Measurements from ENCODE around the gene SPAG8. TPM values are rescaled to one million over a fixed set of nuclear protein-coding genes. Genes with fewer than 3 reads are reported as not detected.

SPAG8 gene
- total and polyA plus RNA-seq, 2 experiments from 2014 or later = 0.45 TPM

DNA sequence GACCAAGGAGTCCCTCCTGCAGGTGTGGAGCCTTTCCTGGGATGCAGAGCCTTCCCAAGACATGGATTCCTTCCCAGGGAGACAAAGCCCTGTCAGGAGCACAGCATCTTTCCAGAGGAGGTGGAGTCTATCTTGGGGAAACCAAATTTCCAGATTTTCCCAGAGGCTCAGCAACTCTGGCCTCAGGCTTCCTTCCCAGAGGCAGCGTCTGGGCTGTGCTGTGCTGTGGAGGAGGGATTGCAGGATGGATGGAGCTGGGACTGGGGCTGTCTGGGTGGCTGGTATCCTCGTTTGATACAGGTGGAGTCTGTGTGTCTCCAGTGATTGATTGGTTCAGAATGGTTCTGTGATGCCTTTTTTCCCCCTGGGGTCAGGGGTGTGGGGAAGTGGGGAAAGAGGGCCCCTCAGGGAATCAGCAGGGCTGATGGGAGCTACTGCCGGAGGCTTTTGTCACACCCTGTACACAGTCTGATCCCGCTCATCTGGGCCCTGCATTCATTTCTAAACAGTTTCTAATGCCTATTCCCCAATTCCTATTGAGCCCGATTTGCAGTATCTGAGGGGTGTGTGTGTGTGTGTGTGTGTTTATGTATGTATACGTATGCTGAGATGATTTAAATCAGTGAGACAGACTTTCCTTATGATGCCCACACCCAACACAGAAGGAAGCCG lies 42.2 kb upstream of the SPAG8 start:
- no peak overlapping the region for H3K27ac Mint-ChIP-seq
- TF ChIP-seq ETS1 (IDR thresholded peaks at IDR 0.05) (no peak), CREB1 (CRISPR knock-in tag; IDR thresholded peaks at IDR 0.05; ENCODE audit: low read depth) (no peak), STAT1 (IDR thresholded peaks at IDR 0.05; ENCODE audit: unreplicated experiment) (no peak), EZH2phosphoT487 (IDR thresholded peaks at IDR 0.05; ENCODE audit: unreplicated experiment) (no peak), NANOG (IDR thresholded peaks at IDR 0.05; ENCODE audit: borderline replicate concordance) (no peak), ZNF114 (CRISPR knock-in tag; IDR thresholded peaks at IDR 0.05) (no peak), POLR2AphosphoS5 (IDR thresholded peaks at IDR 0.05; ENCODE audit: low read depth) (no peak), ZNF331 (CRISPR knock-in tag; IDR thresholded peaks at IDR 0.05; ENCODE audit: low read depth) (no peak), JUNB (IDR thresholded peaks at IDR 0.05; ENCODE audit: unreplicated experiment) (no peak), EZH2 (IDR thresholded peaks at IDR 0.05; ENCODE audit: low read depth, unreplicated experiment) (no peak)
- TF ChIP-seq, protein P1, sequence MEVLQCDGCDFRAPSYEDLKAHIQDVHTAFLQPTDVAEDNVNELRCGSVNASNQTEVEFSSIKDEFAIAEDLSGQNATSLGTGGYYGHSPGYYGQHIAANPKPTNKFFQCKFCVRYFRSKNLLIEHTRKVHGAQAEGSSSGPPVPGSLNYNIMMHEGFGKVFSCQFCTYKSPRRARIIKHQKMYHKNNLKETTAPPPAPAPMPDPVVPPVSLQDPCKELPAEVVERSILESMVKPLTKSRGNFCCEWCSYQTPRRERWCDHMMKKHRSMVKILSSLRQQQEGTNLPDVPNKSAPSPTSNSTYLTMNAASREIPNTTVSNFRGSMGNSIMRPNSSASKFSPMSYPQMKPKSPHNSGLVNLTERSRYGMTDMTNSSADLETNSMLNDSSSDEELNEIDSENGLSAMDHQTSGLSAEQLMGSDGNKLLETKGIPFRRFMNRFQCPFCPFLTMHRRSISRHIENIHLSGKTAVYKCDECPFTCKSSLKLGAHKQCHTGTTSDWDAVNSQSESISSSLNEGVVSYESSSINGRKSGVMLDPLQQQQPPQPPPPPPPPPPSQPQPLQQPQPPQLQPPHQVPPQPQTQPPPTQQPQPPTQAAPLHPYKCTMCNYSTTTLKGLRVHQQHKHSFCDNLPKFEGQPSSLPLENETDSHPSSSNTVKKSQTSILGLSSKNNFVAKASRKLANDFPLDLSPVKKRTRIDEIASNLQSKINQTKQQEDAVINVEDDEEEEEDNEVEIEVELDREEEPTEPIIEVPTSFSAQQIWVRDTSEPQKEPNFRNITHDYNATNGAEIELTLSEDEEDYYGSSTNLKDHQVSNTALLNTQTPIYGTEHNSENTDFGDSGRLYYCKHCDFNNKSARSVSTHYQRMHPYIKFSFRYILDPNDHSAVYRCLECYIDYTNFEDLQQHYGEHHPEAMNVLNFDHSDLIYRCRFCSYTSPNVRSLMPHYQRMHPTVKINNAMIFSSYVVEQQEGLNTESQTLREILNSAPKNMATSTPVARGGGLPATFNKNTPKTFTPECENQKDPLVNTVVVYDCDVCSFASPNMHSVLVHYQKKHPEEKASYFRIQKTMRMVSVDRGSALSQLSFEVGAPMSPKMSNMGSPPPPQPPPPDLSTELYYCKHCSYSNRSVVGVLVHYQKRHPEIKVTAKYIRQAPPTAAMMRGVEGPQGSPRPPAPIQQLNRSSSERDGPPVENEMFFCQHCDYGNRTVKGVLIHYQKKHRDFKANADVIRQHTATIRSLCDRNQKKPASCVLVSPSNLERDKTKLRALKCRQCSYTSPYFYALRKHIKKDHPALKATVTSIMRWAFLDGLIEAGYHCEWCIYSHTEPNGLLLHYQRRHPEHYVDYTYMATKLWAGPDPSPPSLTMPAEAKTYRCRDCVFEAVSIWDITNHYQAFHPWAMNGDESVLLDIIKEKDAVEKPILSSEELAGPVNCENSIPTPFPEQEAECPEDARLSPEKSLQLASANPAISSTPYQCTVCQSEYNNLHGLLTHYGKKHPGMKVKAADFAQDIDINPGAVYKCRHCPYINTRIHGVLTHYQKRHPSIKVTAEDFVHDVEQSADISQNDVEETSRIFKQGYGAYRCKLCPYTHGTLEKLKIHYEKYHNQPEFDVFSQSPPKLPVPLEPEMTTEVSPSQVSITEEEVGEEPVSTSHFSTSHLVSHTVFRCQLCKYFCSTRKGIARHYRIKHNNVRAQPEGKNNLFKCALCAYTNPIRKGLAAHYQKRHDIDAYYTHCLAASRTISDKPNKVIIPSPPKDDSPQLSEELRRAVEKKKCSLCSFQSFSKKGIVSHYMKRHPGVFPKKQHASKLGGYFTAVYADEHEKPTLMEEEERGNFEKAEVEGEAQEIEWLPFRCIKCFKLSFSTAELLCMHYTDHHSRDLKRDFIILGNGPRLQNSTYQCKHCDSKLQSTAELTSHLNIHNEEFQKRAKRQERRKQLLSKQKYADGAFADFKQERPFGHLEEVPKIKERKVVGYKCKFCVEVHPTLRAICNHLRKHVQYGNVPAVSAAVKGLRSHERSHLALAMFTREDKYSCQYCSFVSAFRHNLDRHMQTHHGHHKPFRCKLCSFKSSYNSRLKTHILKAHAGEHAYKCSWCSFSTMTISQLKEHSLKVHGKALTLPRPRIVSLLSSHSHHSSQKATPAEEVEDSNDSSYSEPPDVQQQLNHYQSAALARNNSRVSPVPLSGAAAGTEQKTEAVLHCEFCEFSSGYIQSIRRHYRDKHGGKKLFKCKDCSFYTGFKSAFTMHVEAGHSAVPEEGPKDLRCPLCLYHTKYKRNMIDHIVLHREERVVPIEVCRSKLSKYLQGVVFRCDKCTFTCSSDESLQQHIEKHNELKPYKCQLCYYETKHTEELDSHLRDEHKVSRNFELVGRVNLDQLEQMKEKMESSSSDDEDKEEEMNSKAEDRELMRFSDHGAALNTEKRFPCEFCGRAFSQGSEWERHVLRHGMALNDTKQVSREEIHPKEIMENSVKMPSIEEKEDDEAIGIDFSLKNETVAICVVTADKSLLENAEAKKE (CRISPR knock-in tag; IDR thresholded peaks at IDR 0.05) = no peak
- TF ChIP-seq, protein P2, sequence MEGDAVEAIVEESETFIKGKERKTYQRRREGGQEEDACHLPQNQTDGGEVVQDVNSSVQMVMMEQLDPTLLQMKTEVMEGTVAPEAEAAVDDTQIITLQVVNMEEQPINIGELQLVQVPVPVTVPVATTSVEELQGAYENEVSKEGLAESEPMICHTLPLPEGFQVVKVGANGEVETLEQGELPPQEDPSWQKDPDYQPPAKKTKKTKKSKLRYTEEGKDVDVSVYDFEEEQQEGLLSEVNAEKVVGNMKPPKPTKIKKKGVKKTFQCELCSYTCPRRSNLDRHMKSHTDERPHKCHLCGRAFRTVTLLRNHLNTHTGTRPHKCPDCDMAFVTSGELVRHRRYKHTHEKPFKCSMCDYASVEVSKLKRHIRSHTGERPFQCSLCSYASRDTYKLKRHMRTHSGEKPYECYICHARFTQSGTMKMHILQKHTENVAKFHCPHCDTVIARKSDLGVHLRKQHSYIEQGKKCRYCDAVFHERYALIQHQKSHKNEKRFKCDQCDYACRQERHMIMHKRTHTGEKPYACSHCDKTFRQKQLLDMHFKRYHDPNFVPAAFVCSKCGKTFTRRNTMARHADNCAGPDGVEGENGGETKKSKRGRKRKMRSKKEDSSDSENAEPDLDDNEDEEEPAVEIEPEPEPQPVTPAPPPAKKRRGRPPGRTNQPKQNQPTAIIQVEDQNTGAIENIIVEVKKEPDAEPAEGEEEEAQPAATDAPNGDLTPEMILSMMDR (conservative IDR thresholded peaks at IDR 0.05; ENCODE audit: low read depth in 2 of 2) = no peak
- TF ChIP-seq, protein P3, sequence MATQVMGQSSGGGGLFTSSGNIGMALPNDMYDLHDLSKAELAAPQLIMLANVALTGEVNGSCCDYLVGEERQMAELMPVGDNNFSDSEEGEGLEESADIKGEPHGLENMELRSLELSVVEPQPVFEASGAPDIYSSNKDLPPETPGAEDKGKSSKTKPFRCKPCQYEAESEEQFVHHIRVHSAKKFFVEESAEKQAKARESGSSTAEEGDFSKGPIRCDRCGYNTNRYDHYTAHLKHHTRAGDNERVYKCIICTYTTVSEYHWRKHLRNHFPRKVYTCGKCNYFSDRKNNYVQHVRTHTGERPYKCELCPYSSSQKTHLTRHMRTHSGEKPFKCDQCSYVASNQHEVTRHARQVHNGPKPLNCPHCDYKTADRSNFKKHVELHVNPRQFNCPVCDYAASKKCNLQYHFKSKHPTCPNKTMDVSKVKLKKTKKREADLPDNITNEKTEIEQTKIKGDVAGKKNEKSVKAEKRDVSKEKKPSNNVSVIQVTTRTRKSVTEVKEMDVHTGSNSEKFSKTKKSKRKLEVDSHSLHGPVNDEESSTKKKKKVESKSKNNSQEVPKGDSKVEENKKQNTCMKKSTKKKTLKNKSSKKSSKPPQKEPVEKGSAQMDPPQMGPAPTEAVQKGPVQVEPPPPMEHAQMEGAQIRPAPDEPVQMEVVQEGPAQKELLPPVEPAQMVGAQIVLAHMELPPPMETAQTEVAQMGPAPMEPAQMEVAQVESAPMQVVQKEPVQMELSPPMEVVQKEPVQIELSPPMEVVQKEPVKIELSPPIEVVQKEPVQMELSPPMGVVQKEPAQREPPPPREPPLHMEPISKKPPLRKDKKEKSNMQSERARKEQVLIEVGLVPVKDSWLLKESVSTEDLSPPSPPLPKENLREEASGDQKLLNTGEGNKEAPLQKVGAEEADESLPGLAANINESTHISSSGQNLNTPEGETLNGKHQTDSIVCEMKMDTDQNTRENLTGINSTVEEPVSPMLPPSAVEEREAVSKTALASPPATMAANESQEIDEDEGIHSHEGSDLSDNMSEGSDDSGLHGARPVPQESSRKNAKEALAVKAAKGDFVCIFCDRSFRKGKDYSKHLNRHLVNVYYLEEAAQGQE (IDR thresholded peaks at IDR 0.05; ENCODE audit: unreplicated experiment) = no peak
- H3K36me3 ChIP-seq (ENCODE audit: insufficient read depth) = no peaks in the 10 kb centered on the region

More for the DNA sequence above, 42.2 kb upstream of the SPAG8 start:
- Mint-ChIP-seq H3K4me1 (no peaks in the 10 kb centered on the region), H3K4me3 (no peak overlapping the region), H3K36me3 (ENCODE audit: low read depth) (no peaks in the 10 kb centered on the region), H3K27me3 (ENCODE audit: insufficient read depth, low read depth, poor library complexity) (peaks cover 3% of the 10 kb centered on the region), H3K9me3 (no peaks in the 10 kb centered on the region)
- Histone ChIP-seq H3K79me2 (replicated peaks; ENCODE audit: insufficient read depth) (no peaks in the 10 kb centered on the region), H3K27ac (ENCODE audit: low read depth) (no peak overlapping the region), H3K4me1 (ENCODE audit: insufficient read depth) (no peaks in the 10 kb centered on the region), H3K4me3 (no peak overlapping the region), H3K4me2 (no peak overlapping the region), H4K20me1 (replicated peaks; ENCODE audit: insufficient read depth) (no peaks in the 10 kb centered on the region), H3K9me2 (ENCODE audit: insufficient read depth) (no peaks in the 10 kb centered on the region), H2AFZ (no peak overlapping the region), H3F3A (replicated peaks; ENCODE audit: low read depth) (no peaks in the 10 kb centered on the region), H3K27me3 (ENCODE audit: insufficient read depth) (no peaks in the 10 kb centered on the region)
- DNase-seq (ENCODE audit: low spot score) = no peak
- no peak for ATAC-seq

Measured in GM23338 (cell line).